GM12801 (cell line): ENCODE results near the gene DHX58.

Source experiments
- CTCF ChIP-seq: IDR thresholded peaks from one replicate; pipeline ENCODE4 v1.5.1; 2011; ENCODE audit warnings: control low read depth; ENCODE audit not compliant: insufficient read length; ENCODE audit errors: extremely low read depth

DHX58 gene

DNA sequence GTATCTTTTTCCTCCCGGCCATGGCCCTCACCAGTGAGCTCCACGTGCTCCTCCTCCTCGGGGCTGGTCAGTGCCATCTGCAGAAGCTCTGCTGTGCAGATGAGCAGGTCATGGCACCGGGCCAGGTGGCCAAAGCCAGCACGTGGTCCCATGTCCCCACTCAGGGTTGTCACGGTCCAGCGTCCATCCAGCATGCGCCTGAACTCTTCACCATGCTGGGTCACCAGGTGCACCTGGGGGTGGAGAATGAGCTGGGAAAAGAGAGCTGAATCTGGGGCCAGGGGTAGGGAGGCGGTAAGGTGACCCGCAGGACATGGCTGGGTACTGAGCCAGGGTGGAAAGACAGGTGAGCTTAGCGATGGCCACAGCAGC, 1.3 kb downstream of the DHX58 start:
- TF ChIP-seq CTCF = no peak

GRCh38 chr17:42110301-42111264, 1.9 kb downstream of the DHX58 start:
- no peak for TF ChIP-seq CTCF

- TF ChIP-seq CTCF = no peak
Observed at GRCh38 chr17:42109086-42109485, 3.4 kb downstream of the DHX58 start.

DNA sequence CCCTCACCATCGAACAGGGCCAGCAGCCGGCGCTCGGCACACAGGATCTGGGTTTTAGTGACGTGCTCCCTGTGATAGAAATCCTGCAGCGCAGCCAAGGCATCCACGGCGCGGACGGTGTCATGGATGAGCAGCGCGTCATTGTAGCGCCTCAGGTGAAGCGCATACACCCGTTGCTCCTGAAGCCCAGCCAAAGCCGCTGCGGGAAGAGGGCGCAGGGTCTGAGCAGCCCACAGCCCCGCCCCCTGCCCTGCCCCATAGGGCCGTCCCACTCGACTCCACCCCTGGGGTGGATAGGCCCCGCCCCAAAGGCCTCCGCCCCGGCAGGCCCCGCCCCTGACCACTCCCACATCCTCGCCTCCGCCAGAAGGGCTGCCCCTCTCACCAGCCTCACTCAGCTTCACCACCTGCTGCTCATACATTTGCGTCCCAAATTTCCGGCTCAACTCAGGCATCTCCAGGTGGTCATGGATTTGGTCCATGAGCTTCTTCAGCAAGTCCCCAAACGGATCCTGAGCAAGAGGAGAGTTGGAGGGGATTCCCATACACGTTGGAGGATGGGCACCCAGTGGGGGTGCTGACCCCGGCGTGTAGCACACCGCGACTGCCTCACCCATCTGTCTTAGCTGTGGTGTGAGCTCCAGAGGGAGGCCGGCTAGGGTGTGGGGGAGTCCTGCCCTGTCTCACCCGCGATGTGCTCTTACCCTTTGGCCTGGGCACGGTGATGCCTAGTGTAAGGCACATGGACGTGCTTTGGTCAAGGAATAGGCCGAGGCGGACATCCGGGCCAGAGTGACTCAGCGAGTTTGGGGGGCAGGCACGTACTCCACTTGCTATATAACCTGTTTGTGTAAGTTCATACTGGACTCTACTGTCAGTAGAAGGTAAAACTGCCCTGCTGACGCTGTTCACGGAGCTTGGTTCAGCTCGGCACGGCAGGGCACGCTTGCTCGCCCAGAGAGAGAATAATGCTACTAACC, 4.6 kb downstream of the DHX58 start:
- no peak for TF ChIP-seq CTCF

DNA sequence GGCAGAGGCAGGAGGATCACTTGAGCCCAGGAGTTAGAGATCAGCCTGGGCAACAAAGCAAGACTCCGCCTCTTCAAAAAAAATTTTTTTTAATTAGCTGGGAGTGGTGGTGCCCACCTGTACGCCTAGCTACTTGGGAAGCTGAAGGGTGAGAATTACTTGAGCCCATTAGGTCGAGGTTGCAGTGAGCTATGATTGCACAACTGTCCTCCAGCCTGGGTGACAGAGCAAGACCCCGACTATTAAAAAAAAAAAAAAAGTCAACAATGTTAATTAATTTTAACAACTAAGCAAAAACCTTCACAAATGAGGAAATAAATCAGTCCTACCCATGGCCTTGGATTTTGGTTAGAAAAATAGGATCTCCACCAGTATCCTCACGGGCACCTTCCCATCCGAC, 5.4 kb downstream of the DHX58 start:
- no peak for TF ChIP-seq CTCF

- TF ChIP-seq CTCF = no peak
Observed at GRCh38 chr17:42106009-42106408, 6.5 kb downstream of the DHX58 start.

DNA sequence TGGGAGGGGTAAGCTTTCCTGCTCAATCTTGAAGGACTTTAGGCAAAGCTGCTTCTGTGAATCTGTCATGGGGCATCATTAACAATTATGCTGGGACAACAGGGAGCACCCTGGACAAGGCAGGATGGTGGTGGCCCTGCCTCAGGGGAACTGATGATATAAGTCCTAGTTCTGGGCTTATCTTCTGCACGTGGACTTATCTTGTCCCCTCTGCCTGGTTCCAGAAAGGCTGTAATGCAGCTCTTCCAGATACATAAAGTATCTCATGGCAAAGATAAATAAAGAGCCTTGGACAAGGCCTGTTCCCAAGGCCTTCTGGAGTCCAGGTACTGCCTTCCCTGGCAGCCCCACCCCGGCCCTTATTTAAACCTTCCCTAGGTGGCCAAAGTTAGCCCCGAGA, 8.2 kb downstream of the DHX58 start:
- TF ChIP-seq CTCF = no peak
